H9 (cell line): ENCODE results near the gene ONECUT1. TPM values are rescaled to one million over a fixed set of nuclear protein-coding genes. Genes with fewer than 3 reads are reported as not detected.

Source experiments
- DNase-seq: peaks from one replicate; pipeline ENCODE4 v3.0.0-alpha.2; 2017
- H2AFZ ChIP-seq: one replicate; pipeline ENCODE4 v1.6.1; 2013; ENCODE audit warnings: mild to moderate bottlenecking, low read length, control low read depth, moderate library complexity
- H2AK5ac ChIP-seq: 2 replicates; pipeline ENCODE4 v1.6.1; 2013; ENCODE audit warnings: low read length, control low read depth, mixed read lengths; ENCODE audit not compliant: insufficient read length
- H2BK120ac ChIP-seq: one replicate; pipeline ENCODE4 v1.6.1; 2013; ENCODE audit warnings: low read depth, mild to moderate bottlenecking, low read length, control low read depth, inconsistent platforms; ENCODE audit not compliant: poor library complexity, severe bottlenecking
- H2BK12ac ChIP-seq: 2 replicates; pipeline ENCODE4 v1.6.1; 2013; ENCODE audit warnings: low read length, control low read depth, mixed read lengths, low read depth; ENCODE audit not compliant: insufficient read length
- H2BK15ac ChIP-seq: 2 replicates; pipeline ENCODE4 v1.6.1; 2013; ENCODE audit warnings: low read depth, low read length, control low read depth
- H2BK20ac ChIP-seq: one replicate; pipeline ENCODE4 v1.6.1; 2013; ENCODE audit warnings: low read depth, mild to moderate bottlenecking, low read length, control low read depth, inconsistent platforms; ENCODE audit not compliant: poor library complexity, severe bottlenecking
- H2BK5ac ChIP-seq: 2 replicates; pipeline ENCODE4 v1.6.1; 2013; ENCODE audit warnings: low read length, control low read depth, mixed read lengths; ENCODE audit not compliant: insufficient read length
- H3K14ac ChIP-seq: 2 replicates; pipeline ENCODE4 v1.6.1; 2013; ENCODE audit warnings: low read length, control low read depth; ENCODE audit not compliant: insufficient read depth
- H3K18ac ChIP-seq: 2 replicates; pipeline ENCODE4 v1.6.1; 2013; ENCODE audit warnings: low read depth, mild to moderate bottlenecking, mixed read lengths, low read length, control low read depth; ENCODE audit not compliant: insufficient read length
- H3K23ac ChIP-seq: 2 replicates; pipeline ENCODE4 v1.6.1; 2013; ENCODE audit warnings: low read length, control low read depth, mixed read lengths, low read depth; ENCODE audit not compliant: insufficient read length
- H3K23me2 ChIP-seq: 2 replicates; pipeline ENCODE4 v1.6.1; 2013; ENCODE audit warnings: low read depth, mild to moderate bottlenecking, mixed read lengths, low read length, control low read depth; ENCODE audit not compliant: insufficient read length, poor library complexity, severe bottlenecking
- H3K27ac ChIP-seq: 2 replicates; pipeline ENCODE4 v1.5.1; 2013; ENCODE audit warnings: low read length, control low read depth, mixed read lengths, low read depth; ENCODE audit not compliant: insufficient read length
- H3K27me3 ChIP-seq: 2 replicates; pipeline ENCODE4 v1.6.1; 2013; ENCODE audit warnings: low read length, control low read depth, inconsistent platforms; ENCODE audit not compliant: insufficient read depth
- H3K4ac ChIP-seq: 2 replicates; pipeline ENCODE4 v1.6.1; 2013; ENCODE audit warnings: low read depth, mild to moderate bottlenecking, control low read depth, inconsistent platforms, low read length, moderate library complexity
- H3K4me1 ChIP-seq: 2 replicates; pipeline ENCODE4 v1.6.1; 2013; ENCODE audit warnings: low read length, control low read depth, inconsistent platforms; ENCODE audit not compliant: insufficient read depth
- H3K4me2 ChIP-seq: 2 replicates; pipeline ENCODE4 v1.6.1; 2013; ENCODE audit warnings: low read length, control low read depth, mixed read lengths; ENCODE audit not compliant: insufficient read length, insufficient read depth
- H3K56ac ChIP-seq: 2 replicates; pipeline ENCODE4 v1.6.1; 2013; ENCODE audit warnings: low read depth, mild to moderate bottlenecking, mixed read lengths, low read length, control low read depth; ENCODE audit not compliant: insufficient read length
- H3K79me1 ChIP-seq: 2 replicates; pipeline ENCODE4 v1.6.1; 2013; ENCODE audit warnings: low read depth, mild to moderate bottlenecking, moderate library complexity, low read length, control low read depth, inconsistent platforms; ENCODE audit not compliant: insufficient read depth, poor library complexity, severe bottlenecking
- H3K79me2 ChIP-seq: 2 replicates; pipeline ENCODE4 v1.6.1; 2013; ENCODE audit warnings: low read length, control low read depth, inconsistent platforms; ENCODE audit not compliant: insufficient read depth
- H3K9ac ChIP-seq: 2 replicates; pipeline ENCODE4 v1.6.1; 2013; ENCODE audit warnings: low read length, control low read depth, mixed read lengths; ENCODE audit not compliant: insufficient read length; ENCODE audit errors: extremely low read depth
- H3K9me3 ChIP-seq: one replicate; pipeline ENCODE4 v1.6.1; 2013; ENCODE audit warnings: low read depth, low read length, inconsistent platforms; ENCODE audit not compliant: control insufficient read depth
- H3T11ph ChIP-seq: one replicate; pipeline ENCODE4 v1.6.1; 2013; ENCODE audit warnings: mild to moderate bottlenecking, low read length, control low read depth, inconsistent platforms
- H4K20me1 ChIP-seq: one replicate; pipeline ENCODE4 v1.6.1; 2013; ENCODE audit not compliant: control insufficient read depth, insufficient read length, insufficient read depth
- H4K5ac ChIP-seq: 2 replicates; pipeline ENCODE4 v1.6.1; 2013; ENCODE audit warnings: low read depth, mild to moderate bottlenecking, mixed read lengths, low read length, control low read depth; ENCODE audit not compliant: insufficient read length
- H4K8ac ChIP-seq: replicated peaks from 2 replicates; pipeline ENCODE4 v1.6.1; 2013; ENCODE audit warnings: low read length, control low read depth, mixed read lengths, low read depth; ENCODE audit not compliant: insufficient read length
- H4K91ac ChIP-seq: 2 replicates; pipeline ENCODE4 v1.6.1; 2013; ENCODE audit warnings: low read depth, mild to moderate bottlenecking, moderate library complexity, mixed read lengths, low read length, control low read depth; ENCODE audit not compliant: insufficient read length
- H3K27ac Mint-ChIP-seq, 3 experiments: 2 replicates in 2 of 3; 3 replicates in 1 of 3; pipeline ENCODE4 v1.8.0; 2020 to 2021; ENCODE audit warnings: mixed read lengths in 3 of 3, mild to moderate bottlenecking in 1 of 3, moderate library complexity in 1 of 3
- H3K27me3 Mint-ChIP-seq: 2 replicates; pipeline ENCODE4 v1.8.0; 2021; ENCODE audit warnings: low read depth, mild to moderate bottlenecking, moderate library complexity, mixed read lengths
- H3K36me3 Mint-ChIP-seq, 3 experiments: 2 replicates in 2 of 3; 3 replicates in 1 of 3; pipeline ENCODE4 v1.8.0; 2020 to 2021; ENCODE audit warnings: low read depth in 3 of 3, mixed read lengths in 3 of 3; ENCODE audit not compliant: insufficient read depth in 1 of 3
- H3K4me1 Mint-ChIP-seq, 2 experiments: 2 replicates each; pipeline ENCODE4 v1.8.0; 2020; ENCODE audit warnings: mixed read lengths in 2 of 2
- H3K4me3 Mint-ChIP-seq, 2 experiments: 2 replicates in 1 of 2; 3 replicates in 1 of 2; pipeline ENCODE4 v1.8.0; 2020 to 2021; ENCODE audit warnings: mild to moderate bottlenecking in 2 of 2, mixed read lengths in 2 of 2, moderate library complexity in 1 of 2
- H3K9me3 Mint-ChIP-seq, 2 experiments: 2 replicates in 1 of 2; 3 replicates in 1 of 2; pipeline ENCODE4 v1.8.0; 2020; ENCODE audit warnings: mild to moderate bottlenecking in 2 of 2, mixed read lengths in 2 of 2, moderate library complexity in 1 of 2
- WGBS: extraction: QIAGEN DNeasy Blood & Tissue Kit; methylation state at CpG from one replicate; pipeline ENCODE4 v1.1.7; 2013; ENCODE audit warnings: missing lambda C conversion rate, low lambda C conversion rate, mixed read lengths; ENCODE audit not compliant: insufficient read length; ENCODE audit errors: extremely low coverage; 5-methylcytosine and 5-hydroxymethylcytosine counted together
- total RNA-seq: library from RNA; stranded (reverse); gene quantifications from 2 replicates; pipeline ENCODE4 v1.2.1, GENCODE V29; 2021
- TF ChIP-seq, protein P1 (sequence below): fragments of 200-600 bp; sonication (generic); conservative IDR thresholded peaks from 3 replicates; pipeline ENCODE4 v1.8.0; 2021; ENCODE audit warnings: antibody characterized with exemption, mild to moderate bottlenecking

Gene ONECUT1
- total RNA-seq, 1 experiment from 2014 or later = 14.1 TPM

GRCh38 chr15:52710050-52710707 lies 80.0 kb downstream of the ONECUT1 start:
- Histone ChIP-seq H3K27me3 (no peaks in the 10 kb centered on the region), H3K9me3 (no peaks in the 10 kb centered on the region), H3T11ph (no peak overlapping the region), H3K4me2 (no peak overlapping the region), H2BK12ac (no peak overlapping the region), H4K8ac (no peak overlapping the region), H3K9ac (no peak overlapping the region), H2AK5ac (no peak overlapping the region), H3K4ac (no peak overlapping the region), H4K5ac (no peak overlapping the region), H2BK15ac (no peak overlapping the region), H2BK20ac (no peak overlapping the region), H3K27ac (no peak overlapping the region), H2AFZ (peak overlapping the region; percentile 3), H3K56ac (no peak overlapping the region), H2BK120ac (no peak overlapping the region), H3K23me2 (no peaks in the 10 kb centered on the region), H3K79me2 (no peaks in the 10 kb centered on the region), H4K91ac (no peak overlapping the region), H3K18ac (no peak overlapping the region), H3K23ac (no peak overlapping the region), H3K4me1 (peaks cover 1% of the 10 kb centered on the region; the same call in 1 of the 2 replicates), H2BK5ac (no peak overlapping the region), H3K79me1 (no peaks in the 10 kb centered on the region), H4K20me1 (no peaks in the 10 kb centered on the region), H3K14ac (no peak overlapping the region)
- peak overlapping the region; percentile 38 to 61 (median 55); a peak in 5 of 7 replicates for H3K27ac Mint-ChIP-seq
- TF ChIP-seq, protein P1, sequence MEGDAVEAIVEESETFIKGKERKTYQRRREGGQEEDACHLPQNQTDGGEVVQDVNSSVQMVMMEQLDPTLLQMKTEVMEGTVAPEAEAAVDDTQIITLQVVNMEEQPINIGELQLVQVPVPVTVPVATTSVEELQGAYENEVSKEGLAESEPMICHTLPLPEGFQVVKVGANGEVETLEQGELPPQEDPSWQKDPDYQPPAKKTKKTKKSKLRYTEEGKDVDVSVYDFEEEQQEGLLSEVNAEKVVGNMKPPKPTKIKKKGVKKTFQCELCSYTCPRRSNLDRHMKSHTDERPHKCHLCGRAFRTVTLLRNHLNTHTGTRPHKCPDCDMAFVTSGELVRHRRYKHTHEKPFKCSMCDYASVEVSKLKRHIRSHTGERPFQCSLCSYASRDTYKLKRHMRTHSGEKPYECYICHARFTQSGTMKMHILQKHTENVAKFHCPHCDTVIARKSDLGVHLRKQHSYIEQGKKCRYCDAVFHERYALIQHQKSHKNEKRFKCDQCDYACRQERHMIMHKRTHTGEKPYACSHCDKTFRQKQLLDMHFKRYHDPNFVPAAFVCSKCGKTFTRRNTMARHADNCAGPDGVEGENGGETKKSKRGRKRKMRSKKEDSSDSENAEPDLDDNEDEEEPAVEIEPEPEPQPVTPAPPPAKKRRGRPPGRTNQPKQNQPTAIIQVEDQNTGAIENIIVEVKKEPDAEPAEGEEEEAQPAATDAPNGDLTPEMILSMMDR = no peak
- no peaks in the 10 kb centered on the region for H3K36me3 Mint-ChIP-seq
- H3K27me3 Mint-ChIP-seq = peaks cover 3% of the 10 kb centered on the region; the same call in 1 of the 2 replicates
- no CpG with 5 or more reads among the region's 1 CpG for WGBS
- no peaks in the 10 kb centered on the region for H3K9me3 Mint-ChIP-seq
- H3K4me3 Mint-ChIP-seq = no peak overlapping the region; a peak in 1 of 5 replicates
- peaks cover 17 to 21% of the 10 kb centered on the region in 2 experiments for H3K4me1 Mint-ChIP-seq
- DNase-seq = peak; percentile 36
